GM12878 (cell line): ENCODE data around the gene NAT8L. TPM values are rescaled to one million over a fixed set of nuclear protein-coding genes. Genes with fewer than 3 reads are reported as not detected.

Experiments
- ATAC-seq: fragments of 200-7000 bp; cut with Tn5 transposase; 3 replicates; pipeline ENCODE4 v1.9.1; 2020; ENCODE audit warnings: mild to moderate bottlenecking, moderate library complexity
- BruUV-seq: library from RNA; stranded (reverse); fragments of 400-500 nt; replicated peaks from 2 replicates; lab custom pipeline; 2021; lab: Mats Ljungman, UMichigan
- CTCF ChIA-PET: fragments of 300-600 bp; sonication (Branson Sonifier 250); formaldehyde crosslinking; extraction: SDS; loops from one replicate; lab custom pipeline; 2021; ENCODE audit warnings: inconsistent platforms; lab: Yijun Ruan, JAX
- POLR2A ChIA-PET: fragments of 350-600 bp; formaldehyde crosslinking; extraction: SDS; loops from one replicate; lab custom pipeline; 2021; ENCODE audit warnings: inconsistent platforms; lab: Charles Lee
- RAD21 ChIA-PET: fragments of 300-600 bp; sonication (Branson Sonifier 250); formaldehyde crosslinking; loops from one replicate; lab custom pipeline; 2023; ENCODE audit warnings: antibody characterized with exemption; ENCODE audit not compliant: unreplicated experiment; lab: Charles Lee
- SMC1A ChIA-PET: fragments of 300-600 bp; sonication (Branson Sonifier 250); formaldehyde crosslinking; loops from one replicate; lab custom pipeline; 2023; ENCODE audit not compliant: unreplicated experiment, uncharacterized antibody; lab: Charles Lee
- DNase-seq: peaks from one replicate; pipeline ENCODE4 v3.0.0-alpha.2; 2011; ENCODE audit warnings: low read depth, low spot score
- FAIRE-seq: peaks from 3 replicates; lab custom pipeline; 2011; peaks lifted over from hg19 to GRCh38; lab: Jason Lieb, UNC
- H2AFZ ChIP-seq: 2 replicates; pipeline ENCODE4 v1.6.0; 2011; ENCODE audit warnings: low read depth, low read length, control low read depth; ENCODE audit not compliant: control insufficient read depth
- H3K27ac ChIP-seq: 2 replicates; pipeline ENCODE4 v1.5.1; 2011; ENCODE audit warnings: control low read depth; ENCODE audit not compliant: control insufficient read depth, insufficient read depth
- H3K27me3 ChIP-seq, 2 experiments: replicated peaks in 1 of 2; 2 replicates each; pipeline versions ENCODE4 v1.6.0 to v1.6.1; 2011; ENCODE audit warnings: low read length in 1 of 2; ENCODE audit not compliant: control insufficient read depth in 2 of 2, insufficient read depth in 2 of 2
- H3K36me3 ChIP-seq, 2 experiments: 2 replicates each; pipeline ENCODE4 v1.5.1; 2011; ENCODE audit warnings: low read length in 1 of 2; ENCODE audit not compliant: control insufficient read depth in 2 of 2, insufficient read depth in 2 of 2
- H3K4me1 ChIP-seq: 2 replicates; pipeline ENCODE4 v1.6.1; 2011; ENCODE audit warnings: mild to moderate bottlenecking, low read length, moderate library complexity, mixed read lengths; ENCODE audit not compliant: control insufficient read depth, insufficient read depth
- H3K4me2 ChIP-seq: 2 replicates; pipeline ENCODE4 v1.6.0; 2011; ENCODE audit warnings: control low read depth; ENCODE audit not compliant: control insufficient read depth, insufficient read depth
- H3K4me3 ChIP-seq: fragments of 200-600 bp; sonication (generic); 2 replicates; pipeline ENCODE4 v1.5.1; 2016
- H3K79me2 ChIP-seq: 2 replicates; pipeline ENCODE4 v1.6.0; 2011; ENCODE audit warnings: low read length; ENCODE audit not compliant: control insufficient read depth, insufficient read depth
- H3K9ac ChIP-seq: 2 replicates; pipeline ENCODE4 v1.8.0; 2011; ENCODE audit warnings: low read length, control low read depth, mixed read lengths; ENCODE audit not compliant: control insufficient read depth, insufficient read depth
- H3K9me3 ChIP-seq: replicated peaks from 3 replicates; pipeline ENCODE4 v1.5.1; 2011; ENCODE audit warnings: mild to moderate bottlenecking, low read length; ENCODE audit not compliant: control insufficient read depth, insufficient read depth
- H4K20me1 ChIP-seq: 2 replicates; pipeline ENCODE4 v1.6.0; 2011; ENCODE audit not compliant: control insufficient read depth, insufficient read depth
- CEBPB ChIP-seq, 2 experiments: fragments of 150-350 bp in 1 of 2; IDR thresholded peaks; 2 replicates each; pipeline ENCODE4 v1.6.1; 2012 to 2014; ENCODE audit warnings: low read depth in 2 of 2, low read length in 2 of 2, borderline replicate concordance in 1 of 2, inconsistent platforms in 1 of 2
- CHD4 ChIP-seq: fragments of 200-600 bp; sonication (generic); IDR thresholded peaks from 2 replicates; pipeline ENCODE4 v1.6.1; 2016; ENCODE audit warnings: mild to moderate bottlenecking
- GATAD2B ChIP-seq: fragments of 450-650 bp; conservative IDR thresholded peaks from 2 replicates; pipeline ENCODE4 v1.6.1; 2017; ENCODE audit warnings: low read depth, mild to moderate bottlenecking, moderate library complexity
- KDM1A ChIP-seq: fragments of 200-600 bp; sonication (generic); IDR thresholded peaks from 2 replicates; pipeline ENCODE4 v1.6.1; 2016; ENCODE audit warnings: borderline replicate concordance
- MAX ChIP-seq: IDR thresholded peaks from 2 replicates; pipeline ENCODE4 v1.6.1; 2012; ENCODE audit warnings: low read depth, low read length, improper control_type of control experiment
- POLR2A ChIP-seq: IDR thresholded peaks from 2 replicates; pipeline ENCODE4 v1.6.1; 2011; ENCODE audit warnings: low read depth, mild to moderate bottlenecking, low read length
- POLR2AphosphoS2 ChIP-seq: IDR thresholded peaks from 2 replicates; pipeline ENCODE4 v1.6.1; 2011; ENCODE audit warnings: low read depth, mild to moderate bottlenecking, low read length, improper control_type of control experiment, moderate library complexity
- POLR2AphosphoS5 ChIP-seq: IDR thresholded peaks from 2 replicates; pipeline ENCODE4 v1.6.1; 2011; ENCODE audit warnings: mild to moderate bottlenecking, low read length, inconsistent platforms
- SMAD5 ChIP-seq: IDR thresholded peaks from 2 replicates; pipeline ENCODE4 v1.6.1; 2016; ENCODE audit warnings: antibody characterized with exemption, low read depth
- SREBF1 ChIP-seq: IDR thresholded peaks from 2 replicates; pipeline ENCODE4 v1.6.1; 2012; ENCODE audit warnings: mild to moderate bottlenecking, low read length
- YY1 ChIP-seq: IDR thresholded peaks from 2 replicates; pipeline ENCODE4 v1.6.1; 2011; ENCODE audit warnings: low read depth, mild to moderate bottlenecking, low read length
- WGBS: methylation state at CpG from one replicate; pipeline ENCODE4 v1.1.6; 2016; ENCODE audit warnings: low lambda C conversion rate; ENCODE audit not compliant: insufficient replicate concordance, insufficient coverage; ENCODE audit errors: missing lambda C conversion rate; 5-methylcytosine and 5-hydroxymethylcytosine counted together
- in situ Hi-C: fragments of 300-500 bp; cut with MboI; formaldehyde crosslinking; loops from 9 replicates; pipeline ENCODE4 v1.14.3; 2018; ENCODE audit warnings: mixed read lengths
- intact Hi-C: fragments of 100-400 bp; cut with micrococcal nuclease; formaldehyde crosslinking; loops from one replicate; pipeline ENCODE4 v1.14.2; 2022; ENCODE audit not compliant: unreplicated experiment
- polyA plus RNA-seq, 11 experiments: library from polyadenylated mRNA; depleted of rRNA in 4 of 11; unstranded in 6 of 11; stranded (reverse) in 5 of 11; fragments of >200 nt; fragmentation: Nextera tagmentation in 4 of 11; fragmentation: Illumina TruSeq in 1 of 11; extraction: Ambion mirVana in 4 of 11; extraction: Trizol in 1 of 11; gene quantifications; 1 replicate in 1 of 11; 2 replicates in 10 of 11; pipeline versions ENCODE4 v1.2.1 to v1.2.3, GENCODE V29; 2011 to 2016; ENCODE audit warnings: inconsistent platforms in 2 of 11, missing spikeins in 2 of 11, low read depth in 1 of 11
- total RNA-seq, 4 experiments: library from RNA; depleted of rRNA in 3 of 4; stranded (reverse); fragments of >200 nt in 3 of 4; fragmentation: Illumina TruSeq in 1 of 4; extraction: Trizol in 1 of 4; gene quantifications; 2 replicates each; pipeline versions ENCODE4 v1.2.1 to v1.2.3, GENCODE V29; 2013 to 2021
- TF ChIP-seq, protein P1 (sequence below): fragments of 450-650 bp; IDR thresholded peaks from 2 replicates; pipeline ENCODE4 v1.6.1; 2018; ENCODE audit warnings: mild to moderate bottlenecking, low read depth, moderate library complexity; ENCODE audit not compliant: partially characterized antibody
- TF ChIP-seq, protein P2 (sequence below): IDR thresholded peaks from 2 replicates; pipeline ENCODE4 v1.6.1; 2011; ENCODE audit warnings: borderline replicate concordance, low read depth, mild to moderate bottlenecking, moderate library complexity, low read length; ENCODE audit not compliant: insufficient read depth, poor library complexity, severe bottlenecking
- TF ChIP-seq, protein P3 (sequence below): IDR thresholded peaks from 2 replicates; pipeline ENCODE4 v1.6.1; 2012; ENCODE audit warnings: improper control_type of control experiment, low read depth, low read length; ENCODE audit not compliant: insufficient replicate concordance

The NAT8L gene
- total and polyA plus RNA-seq, 10 of the 15 experiments (the other 5 are each of a cell fraction or from before 2014, with no cell fraction given): 0.01 to 0.31 (median 0.11) TPM; not detected in 5

GRCh38 chr4:2080429-2081300, 21.5 kb downstream of the NAT8L start:
- RAD21 ChIA-PET: interaction anchor here (0.7 kb wide), 1 partner anchor 97 kb away, joined by 3 read pairs; no protein-coding TSS in a partner anchor
- 24% methylated on average over 19 of the region's 19 CpGs for WGBS
- H4K20me1 ChIP-seq: no peaks in the 10 kb centered on the region
- TF ChIP-seq POLR2AphosphoS2 (no peak), POLR2AphosphoS5 (no peak), SMAD5 (no peak), SREBF1 (no peak), GATAD2B (no peak), POLR2A (no peak), KDM1A (no peak), CEBPB (IDR thresholded peaks at IDR 0.05; ENCODE audit: borderline replicate concordance in 1 of 2, low read depth in 2 of 2, low read length in 2 of 2) (no peak), YY1 (no peak), MAX (no peak), CHD4 (no peak)
- TF ChIP-seq, protein P1, sequence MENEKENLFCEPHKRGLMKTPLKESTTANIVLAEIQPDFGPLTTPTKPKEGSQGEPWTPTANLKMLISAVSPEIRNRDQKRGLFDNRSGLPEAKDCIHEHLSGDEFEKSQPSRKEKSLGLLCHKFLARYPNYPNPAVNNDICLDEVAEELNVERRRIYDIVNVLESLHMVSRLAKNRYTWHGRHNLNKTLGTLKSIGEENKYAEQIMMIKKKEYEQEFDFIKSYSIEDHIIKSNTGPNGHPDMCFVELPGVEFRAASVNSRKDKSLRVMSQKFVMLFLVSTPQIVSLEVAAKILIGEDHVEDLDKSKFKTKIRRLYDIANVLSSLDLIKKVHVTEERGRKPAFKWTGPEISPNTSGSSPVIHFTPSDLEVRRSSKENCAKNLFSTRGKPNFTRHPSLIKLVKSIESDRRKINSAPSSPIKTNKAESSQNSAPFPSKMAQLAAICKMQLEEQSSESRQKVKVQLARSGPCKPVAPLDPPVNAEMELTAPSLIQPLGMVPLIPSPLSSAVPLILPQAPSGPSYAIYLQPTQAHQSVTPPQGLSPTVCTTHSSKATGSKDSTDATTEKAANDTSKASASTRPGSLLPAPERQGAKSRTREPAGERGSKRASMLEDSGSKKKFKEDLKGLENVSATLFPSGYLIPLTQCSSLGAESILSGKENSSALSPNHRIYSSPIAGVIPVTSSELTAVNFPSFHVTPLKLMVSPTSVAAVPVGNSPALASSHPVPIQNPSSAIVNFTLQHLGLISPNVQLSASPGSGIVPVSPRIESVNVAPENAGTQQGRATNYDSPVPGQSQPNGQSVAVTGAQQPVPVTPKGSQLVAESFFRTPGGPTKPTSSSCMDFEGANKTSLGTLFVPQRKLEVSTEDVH: no peak
- TF ChIP-seq, protein P2, sequence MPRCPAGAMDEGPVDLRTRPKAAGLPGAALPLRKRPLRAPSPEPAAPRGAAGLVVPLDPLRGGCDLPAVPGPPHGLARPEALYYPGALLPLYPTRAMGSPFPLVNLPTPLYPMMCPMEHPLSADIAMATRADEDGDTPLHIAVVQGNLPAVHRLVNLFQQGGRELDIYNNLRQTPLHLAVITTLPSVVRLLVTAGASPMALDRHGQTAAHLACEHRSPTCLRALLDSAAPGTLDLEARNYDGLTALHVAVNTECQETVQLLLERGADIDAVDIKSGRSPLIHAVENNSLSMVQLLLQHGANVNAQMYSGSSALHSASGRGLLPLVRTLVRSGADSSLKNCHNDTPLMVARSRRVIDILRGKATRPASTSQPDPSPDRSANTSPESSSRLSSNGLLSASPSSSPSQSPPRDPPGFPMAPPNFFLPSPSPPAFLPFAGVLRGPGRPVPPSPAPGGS: no peak
- TF ChIP-seq, protein P3, sequence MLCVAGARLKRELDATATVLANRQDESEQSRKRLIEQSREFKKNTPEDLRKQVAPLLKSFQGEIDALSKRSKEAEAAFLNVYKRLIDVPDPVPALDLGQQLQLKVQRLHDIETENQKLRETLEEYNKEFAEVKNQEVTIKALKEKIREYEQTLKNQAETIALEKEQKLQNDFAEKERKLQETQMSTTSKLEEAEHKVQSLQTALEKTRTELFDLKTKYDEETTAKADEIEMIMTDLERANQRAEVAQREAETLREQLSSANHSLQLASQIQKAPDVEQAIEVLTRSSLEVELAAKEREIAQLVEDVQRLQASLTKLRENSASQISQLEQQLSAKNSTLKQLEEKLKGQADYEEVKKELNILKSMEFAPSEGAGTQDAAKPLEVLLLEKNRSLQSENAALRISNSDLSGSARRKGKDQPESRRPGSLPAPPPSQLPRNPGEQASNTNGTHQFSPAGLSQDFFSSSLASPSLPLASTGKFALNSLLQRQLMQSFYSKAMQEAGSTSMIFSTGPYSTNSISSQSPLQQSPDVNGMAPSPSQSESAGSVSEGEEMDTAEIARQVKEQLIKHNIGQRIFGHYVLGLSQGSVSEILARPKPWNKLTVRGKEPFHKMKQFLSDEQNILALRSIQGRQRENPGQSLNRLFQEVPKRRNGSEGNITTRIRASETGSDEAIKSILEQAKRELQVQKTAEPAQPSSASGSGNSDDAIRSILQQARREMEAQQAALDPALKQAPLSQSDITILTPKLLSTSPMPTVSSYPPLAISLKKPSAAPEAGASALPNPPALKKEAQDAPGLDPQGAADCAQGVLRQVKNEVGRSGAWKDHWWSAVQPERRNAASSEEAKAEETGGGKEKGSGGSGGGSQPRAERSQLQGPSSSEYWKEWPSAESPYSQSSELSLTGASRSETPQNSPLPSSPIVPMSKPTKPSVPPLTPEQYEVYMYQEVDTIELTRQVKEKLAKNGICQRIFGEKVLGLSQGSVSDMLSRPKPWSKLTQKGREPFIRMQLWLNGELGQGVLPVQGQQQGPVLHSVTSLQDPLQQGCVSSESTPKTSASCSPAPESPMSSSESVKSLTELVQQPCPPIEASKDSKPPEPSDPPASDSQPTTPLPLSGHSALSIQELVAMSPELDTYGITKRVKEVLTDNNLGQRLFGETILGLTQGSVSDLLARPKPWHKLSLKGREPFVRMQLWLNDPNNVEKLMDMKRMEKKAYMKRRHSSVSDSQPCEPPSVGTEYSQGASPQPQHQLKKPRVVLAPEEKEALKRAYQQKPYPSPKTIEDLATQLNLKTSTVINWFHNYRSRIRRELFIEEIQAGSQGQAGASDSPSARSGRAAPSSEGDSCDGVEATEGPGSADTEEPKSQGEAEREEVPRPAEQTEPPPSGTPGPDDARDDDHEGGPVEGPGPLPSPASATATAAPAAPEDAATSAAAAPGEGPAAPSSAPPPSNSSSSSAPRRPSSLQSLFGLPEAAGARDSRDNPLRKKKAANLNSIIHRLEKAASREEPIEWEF: no peak

More at GRCh38 chr4:2080429-2081300, 21.5 kb downstream of the NAT8L start:
- DNase-seq (no peak), ATAC-seq (no peak), FAIRE-seq (no peak)
- no TSS peak for BruUV-seq
- H3K4me1 ChIP-seq: peaks cover 3% of the 10 kb centered on the region
- SMC1A ChIA-PET: no interaction called here
- H3K4me2 ChIP-seq: no peak overlapping the region
- H2AFZ ChIP-seq: no peak overlapping the region
- intact Hi-C loops (no loop called here), in situ Hi-C loops (no loop called here)
- no peak overlapping the region for H3K4me3 ChIP-seq
- peaks cover 0 to 2% of the 10 kb centered on the region in 2 experiments; a peak in 2 of 4 replicates for H3K27me3 ChIP-seq
- H3K27ac ChIP-seq: no peak overlapping the region
- no peaks in the 10 kb centered on the region for H3K9me3 ChIP-seq
- CTCF ChIA-PET: no interaction called here
- no peak overlapping the region for H3K9ac ChIP-seq
- POLR2A ChIA-PET: no interaction called here
- H3K79me2 ChIP-seq: no peaks in the 10 kb centered on the region
- H3K36me3 ChIP-seq: no peaks in the 10 kb centered on the region
